ENCODE results near the gene IGF1.

DNA sequence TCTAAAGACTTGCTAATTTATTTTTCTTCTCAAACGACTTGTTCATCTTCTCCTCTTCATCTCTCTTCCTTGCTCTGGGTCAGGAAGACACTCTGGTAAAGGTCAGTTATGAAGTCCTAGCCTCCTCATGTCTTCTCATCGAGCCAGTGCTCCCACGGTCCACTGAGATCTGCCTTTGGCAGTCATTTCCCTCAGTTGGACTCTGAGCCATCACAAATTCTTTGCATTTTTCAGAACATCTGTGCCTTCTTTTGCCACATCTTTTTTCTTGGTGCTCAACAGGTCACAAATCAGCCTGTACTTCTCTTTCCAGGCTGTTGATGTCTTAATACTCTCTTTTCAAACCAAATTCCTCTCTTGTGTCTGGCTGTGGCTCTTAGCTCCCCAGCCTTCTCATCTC lies 49.7 kb downstream of the IGF1 start:
- TF ChIP-seq POLR2AphosphoS5 (IDR thresholded peaks at IDR 0.05) = no peak
- TF ChIP-seq POLR2A (IDR thresholded peaks at IDR 0.05; ENCODE audit: low read depth) = no peak
- TF ChIP-seq, protein P1, sequence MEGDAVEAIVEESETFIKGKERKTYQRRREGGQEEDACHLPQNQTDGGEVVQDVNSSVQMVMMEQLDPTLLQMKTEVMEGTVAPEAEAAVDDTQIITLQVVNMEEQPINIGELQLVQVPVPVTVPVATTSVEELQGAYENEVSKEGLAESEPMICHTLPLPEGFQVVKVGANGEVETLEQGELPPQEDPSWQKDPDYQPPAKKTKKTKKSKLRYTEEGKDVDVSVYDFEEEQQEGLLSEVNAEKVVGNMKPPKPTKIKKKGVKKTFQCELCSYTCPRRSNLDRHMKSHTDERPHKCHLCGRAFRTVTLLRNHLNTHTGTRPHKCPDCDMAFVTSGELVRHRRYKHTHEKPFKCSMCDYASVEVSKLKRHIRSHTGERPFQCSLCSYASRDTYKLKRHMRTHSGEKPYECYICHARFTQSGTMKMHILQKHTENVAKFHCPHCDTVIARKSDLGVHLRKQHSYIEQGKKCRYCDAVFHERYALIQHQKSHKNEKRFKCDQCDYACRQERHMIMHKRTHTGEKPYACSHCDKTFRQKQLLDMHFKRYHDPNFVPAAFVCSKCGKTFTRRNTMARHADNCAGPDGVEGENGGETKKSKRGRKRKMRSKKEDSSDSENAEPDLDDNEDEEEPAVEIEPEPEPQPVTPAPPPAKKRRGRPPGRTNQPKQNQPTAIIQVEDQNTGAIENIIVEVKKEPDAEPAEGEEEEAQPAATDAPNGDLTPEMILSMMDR (IDR thresholded peaks at IDR 0.05) = no peak
